Endothelial cell of umbilical vein (primary cell): ENCODE measurements around the gene DYNLT2. TPM values are rescaled to one million over a fixed set of nuclear protein-coding genes. Genes with fewer than 3 reads are reported as not detected.

Experiments
- BruUV-seq: library from RNA; stranded (reverse); fragments of 400-500 nt; replicated peaks from 2 replicates; lab custom pipeline; 2021; lab: Mats Ljungman, UMichigan
- CTCF ChIA-PET: fragments of 300-600, 350-600 bp; sonication (Branson Sonifier 250); formaldehyde crosslinking; loops from one replicate; lab custom pipeline; 2021; ENCODE audit warnings: antibody characterized with exemption, inconsistent platforms; lab: Charles Lee
- POLR2A ChIA-PET: fragments of 300-600, 350-600 bp; sonication (Branson Sonifier 250); formaldehyde crosslinking; loops from one replicate; lab custom pipeline; 2021; ENCODE audit warnings: antibody characterized with exemption, inconsistent platforms; lab: Charles Lee
- DNase-seq: peaks from one replicate; pipeline ENCODE4 v3.0.0-alpha.2; 2011; ENCODE audit warnings: low read depth, low spot score
- FAIRE-seq: peaks from 2 replicates; lab custom pipeline; 2011; peaks lifted over from hg19 to GRCh38; lab: Jason Lieb, UNC
- H2AFZ ChIP-seq: 2 replicates; pipeline ENCODE4 v1.6.0; 2012; ENCODE audit warnings: low read depth, low read length, control low read depth, inconsistent platforms
- H3K27ac ChIP-seq: 2 replicates; pipeline ENCODE4 v1.5.1; 2011; ENCODE audit warnings: low read depth, mild to moderate bottlenecking, control low read depth, low read length, moderate library complexity; ENCODE audit not compliant: insufficient read depth
- H3K27me3 ChIP-seq, 2 experiments: 2 replicates each; pipeline versions ENCODE4 v1.6.0 to v1.6.1; 2011; ENCODE audit warnings: low read length in 2 of 2, mixed read lengths in 1 of 2; ENCODE audit not compliant: control insufficient read depth in 2 of 2, insufficient read depth in 2 of 2
- H3K36me3 ChIP-seq, 2 experiments: 2 replicates in 1 of 2; 3 replicates in 1 of 2; pipeline ENCODE4 v1.5.1; 2011; ENCODE audit warnings: low read length in 2 of 2, mild to moderate bottlenecking in 1 of 2, moderate library complexity in 1 of 2; ENCODE audit not compliant: control insufficient read depth in 2 of 2, insufficient read depth in 2 of 2; ENCODE audit errors: extremely low read depth in 1 of 2
- H3K4me1 ChIP-seq: 3 replicates; pipeline ENCODE4 v1.5.1; 2011; ENCODE audit warnings: mild to moderate bottlenecking, low read length; ENCODE audit not compliant: control insufficient read depth, insufficient read depth; ENCODE audit errors: extremely low read depth
- H3K4me2 ChIP-seq: 2 replicates; pipeline ENCODE4 v1.6.1; 2011; ENCODE audit warnings: low read length, control low read depth, mixed read lengths; ENCODE audit not compliant: insufficient read depth
- H3K4me3 ChIP-seq, 3 experiments: fragments of 200-600 bp in 1 of 3; sonication (generic), shearing (Covaris generic) in 1 of 3; replicated peaks in 1 of 3; 2 replicates each; pipeline ENCODE4 v1.5.1; 2011 to 2016; ENCODE audit warnings: control low read depth in 3 of 3, low read length in 3 of 3, mild to moderate bottlenecking in 2 of 3, inconsistent platforms in 1 of 3, low read depth in 1 of 3, moderate library complexity in 1 of 3; ENCODE audit not compliant: insufficient read depth in 1 of 3
- H3K79me2 ChIP-seq: 2 replicates; pipeline ENCODE4 v1.6.0; 2012; ENCODE audit warnings: low read length, inconsistent platforms; ENCODE audit not compliant: control insufficient read depth, insufficient read depth
- H3K9ac ChIP-seq: replicated peaks from 2 replicates; pipeline ENCODE3; 2011; ENCODE audit warnings: low read length, control low read depth; ENCODE audit not compliant: insufficient read depth; ENCODE audit errors: extremely low read depth
- H3K9me1 ChIP-seq: replicated peaks from 3 replicates; pipeline ENCODE4 v1.6.0; 2011; ENCODE audit warnings: mild to moderate bottlenecking, low read length; ENCODE audit not compliant: control insufficient read depth, insufficient read depth; ENCODE audit errors: extremely low read depth
- H3K9me3 ChIP-seq: replicated peaks from 2 replicates; pipeline ENCODE4 v1.5.1; 2012; ENCODE audit warnings: low read length, inconsistent platforms; ENCODE audit not compliant: control insufficient read depth, insufficient read depth
- H4K20me1 ChIP-seq: replicated peaks from 2 replicates; pipeline ENCODE3; 2011; ENCODE audit warnings: mild to moderate bottlenecking, low read length; ENCODE audit not compliant: control insufficient read depth, insufficient read depth; ENCODE audit errors: extremely low read depth
- CTCF ChIP-seq, 2 donors: IDR thresholded peaks; 1 replicate in 1 of 2; 2 replicates in 1 of 2; pipeline ENCODE4 v1.5.1; 2011; ENCODE audit warnings: low read length in 2 of 2, mild to moderate bottlenecking in 2 of 2, moderate library complexity in 2 of 2, control low read depth in 1 of 2, inconsistent platforms in 1 of 2, low read depth in 1 of 2; ENCODE audit not compliant: insufficient read depth in 1 of 2; ENCODE audit errors: extremely low read depth in 1 of 2
- EZH2 ChIP-seq: IDR thresholded peaks from 2 replicates; pipeline ENCODE4 v1.6.1; 2012; ENCODE audit warnings: borderline replicate concordance, low read depth, mild to moderate bottlenecking, moderate library complexity, low read length, inconsistent platforms; ENCODE audit not compliant: severe bottlenecking
- FOS ChIP-seq: IDR thresholded peaks from 2 replicates; pipeline ENCODE4 v1.6.1; 2011; ENCODE audit warnings: mild to moderate bottlenecking, low read length, moderate library complexity, borderline replicate concordance; ENCODE audit not compliant: insufficient read depth
- GATA2 ChIP-seq: IDR thresholded peaks from 2 replicates; pipeline ENCODE4 v1.7.0; 2011; ENCODE audit warnings: low read depth, mild to moderate bottlenecking, moderate library complexity, mixed read lengths, low read length; ENCODE audit not compliant: insufficient read length, insufficient read depth
- JUN ChIP-seq: IDR thresholded peaks from 2 replicates; pipeline ENCODE4 v1.6.1; 2011; ENCODE audit warnings: borderline replicate concordance, low read depth; ENCODE audit not compliant: insufficient read length, insufficient read depth
- MAX ChIP-seq: IDR thresholded peaks from 2 replicates; pipeline ENCODE4 v1.6.1; 2011; ENCODE audit not compliant: insufficient read depth, insufficient read length
- MYC ChIP-seq: IDR thresholded peaks from one replicate; pipeline ENCODE4 v1.6.1; 2011; ENCODE audit warnings: mild to moderate bottlenecking, low read depth, low read length
- POLR2A ChIP-seq: IDR thresholded peaks from 2 replicates; pipeline ENCODE4 v1.6.1; 2012; ENCODE audit warnings: low read depth, mild to moderate bottlenecking, control low read depth, low read length
- POLR2AphosphoS5 ChIP-seq: IDR thresholded peaks from 2 replicates; pipeline ENCODE4 v1.6.1; 2012; ENCODE audit warnings: low read depth, mild to moderate bottlenecking, control low read depth, low read length, moderate library complexity; ENCODE audit not compliant: insufficient read depth
- dilution Hi-C: fragments of 300-500 bp; cut with MboI; formaldehyde crosslinking; loops from one replicate; pipeline ENCODE4 v1.15.0; 2019; ENCODE audit warnings: low sequenced_read_pairs; ENCODE audit not compliant: extremely low pct_ligation_motif_present
- intact Hi-C: fragments of 100-400 bp; cut with micrococcal nuclease; formaldehyde crosslinking; loops from one replicate; pipeline ENCODE4 v1.10.0; 2022
- polyA plus RNA-seq, 4 experiments: library from polyadenylated mRNA; depleted of rRNA in 3 of 4; stranded (reverse) in 3 of 4; unstranded in 1 of 4; fragments of >200 nt; gene quantifications; 2 replicates each; pipeline versions ENCODE4 v1.2.1 to v1.2.3, GENCODE V29; 2011 to 2012; ENCODE audit warnings: missing spikeins in 1 of 4
- total RNA-seq: library from RNA; stranded (reverse); gene quantifications from 2 replicates; pipeline ENCODE4 v1.2.3, GENCODE V29; 2021

The DYNLT2 gene
- total and polyA plus RNA-seq, 2 donors (not counting 3 experiments of a cell fraction or from before 2014, with no cell fraction given): 0.39 to 0.88 TPM

GRCh38 chr6:169738976-169739529 is 12.3 kb downstream of the DYNLT2 start:
- H3K9me3 ChIP-seq: no peaks in the 10 kb centered on the region
- DNase-seq: no peak
- CTCF ChIA-PET: no interaction called here
- no peak for TF ChIP-seq POLR2AphosphoS5
- no peak for TF ChIP-seq POLR2A
- no peak for TF ChIP-seq EZH2
- TF ChIP-seq CTCF (IDR thresholded peaks at IDR 0.05; ENCODE audit: extremely low read depth in 1 of 2, insufficient read depth in 1 of 2, low read depth in 1 of 2, low read length in 2 of 2): no peak
- no peak for TF ChIP-seq JUN
- TF ChIP-seq MAX: no peak
- TF ChIP-seq FOS: no peak
- no peak for TF ChIP-seq GATA2
- no peak for TF ChIP-seq MYC
- H3K4me2 ChIP-seq: no peak overlapping the region
- H3K36me3 ChIP-seq: no peaks in the 10 kb centered on the region
- peaks cover 0 to 8% of the 10 kb centered on the region in 2 experiments for H3K27me3 ChIP-seq
- dilution Hi-C loops: no loop called here
- intact Hi-C loops: no loop called here
- H3K79me2 ChIP-seq: no peaks in the 10 kb centered on the region
- H4K20me1 ChIP-seq: no peaks in the 10 kb centered on the region
- POLR2A ChIA-PET: no interaction called here
- H3K4me1 ChIP-seq: no peaks in the 10 kb centered on the region
- H3K4me3 ChIP-seq: no peak overlapping the region
- H3K27ac ChIP-seq: no peak overlapping the region
- no peak for FAIRE-seq
- H2AFZ ChIP-seq: no peak overlapping the region
- no TSS peak for BruUV-seq
- no peak overlapping the region for H3K9ac ChIP-seq
- no peaks in the 10 kb centered on the region for H3K9me1 ChIP-seq
